ENCODE measurements around the gene TUBA4A.
"Not testable (repeated sequence)": the region's sequence is repeated elsewhere in the genome, so short reads cannot be mapped to it uniquely, and the experiment has no call there.

The TUBA4A gene

GRCh38 chr2:219210886-219211362 lies 42.8 kb downstream of the TUBA4A start:
- no peak for DNase-seq (ENCODE audit: low read depth in 2 of 2)

GRCh38 chr2:219210196-219210885 lies 43.4 kb downstream of the TUBA4A start:
- no peak for DNase-seq (ENCODE audit: low read depth in 2 of 2)

- no peak for DNase-seq (ENCODE audit: low read depth in 2 of 2)
Measured at GRCh38 chr2:219209236-219210195, 44.2 kb downstream of the TUBA4A start.

GRCh38 chr2:219207884-219208740 lies 45.6 kb downstream of the TUBA4A start:
- no peak for DNase-seq (ENCODE audit: low read depth in 2 of 2)

DNA sequence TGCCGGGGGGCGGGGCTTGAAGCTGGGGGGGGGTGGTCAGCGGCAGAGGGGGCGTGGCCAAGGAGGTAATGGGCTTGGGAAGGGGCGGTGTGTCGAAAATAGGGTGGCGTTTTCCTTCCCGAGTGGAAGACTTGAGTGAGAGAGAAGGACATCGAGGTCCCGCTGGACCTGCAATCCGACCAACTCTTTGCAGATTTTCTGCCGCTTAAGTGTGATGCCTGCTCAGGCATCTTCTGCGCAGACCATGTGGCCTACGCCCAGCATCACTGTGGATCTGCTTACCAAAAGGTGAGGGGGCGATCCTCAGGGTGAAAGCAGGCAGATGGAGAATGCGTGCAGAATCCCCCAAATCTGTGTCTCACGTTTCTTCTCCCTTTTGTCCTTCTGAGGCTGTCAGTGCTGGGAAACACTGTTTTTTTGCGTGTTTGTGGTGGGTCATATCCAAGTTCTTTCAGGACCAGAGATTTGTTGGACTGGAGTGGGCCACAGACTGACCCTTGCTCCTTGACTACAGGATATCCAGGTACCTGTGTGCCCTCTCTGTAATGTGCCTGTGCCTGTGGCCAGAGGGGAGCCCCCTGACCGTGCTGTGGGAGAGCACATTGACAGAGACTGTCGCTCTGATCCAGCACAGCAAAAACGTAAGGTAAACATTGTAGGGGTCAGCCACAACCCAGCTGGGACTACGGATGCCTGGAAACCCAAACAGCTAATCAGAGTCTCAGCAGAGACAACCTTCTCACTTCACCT lies 46.4 kb downstream of the TUBA4A start:
- no peak for DNase-seq (ENCODE audit: low read depth in 2 of 2)

DNA sequence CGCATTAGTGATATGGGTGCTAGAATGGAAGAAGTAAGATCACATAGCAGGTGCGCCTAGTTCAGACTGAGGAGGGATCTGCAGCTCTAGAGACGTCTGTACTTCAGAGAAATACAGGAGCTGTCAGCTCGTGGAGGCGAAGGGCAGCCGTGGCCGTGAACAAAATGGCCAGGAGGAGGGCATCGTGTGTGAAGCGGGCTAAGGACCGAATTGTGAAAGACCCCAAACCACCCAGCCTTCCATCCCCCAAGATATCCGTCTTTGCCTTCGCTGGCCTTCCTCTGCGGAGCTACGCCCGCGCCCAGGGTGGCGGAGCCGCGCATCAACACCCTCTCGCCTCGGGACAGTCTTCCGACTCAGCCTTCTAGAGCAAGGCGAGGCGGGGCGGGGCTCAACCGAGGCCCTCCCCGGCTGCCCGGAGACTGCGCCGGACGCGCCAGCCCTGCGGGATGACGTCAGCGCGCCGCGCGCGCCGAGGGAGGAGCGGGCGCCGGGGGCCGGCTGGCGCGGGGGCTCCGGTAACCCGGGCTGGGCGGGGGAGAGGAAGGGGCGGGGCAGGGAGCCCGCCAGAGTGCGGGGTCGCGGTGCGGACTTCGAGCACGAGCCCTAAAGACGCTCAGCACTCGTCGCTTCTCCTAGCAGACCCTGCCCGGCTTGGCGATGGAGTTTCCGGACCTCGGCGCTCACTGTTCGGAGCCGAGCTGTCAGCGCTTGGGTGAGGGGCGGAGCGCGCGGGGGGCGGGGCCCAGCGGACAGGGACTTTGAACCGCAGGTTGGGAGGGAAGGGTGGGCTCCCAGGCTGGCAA lies 47.2 kb downstream of the TUBA4A start, which contains the start of gene ZFAND2B:
Gene ZFAND2B, plus strand, starts transcription at position 455 of the 806 bp plus-strand sequence. Its CDS starts 206 bp downstream, at position 661.
- peak; percentile 93 to 95 for DNase-seq (ENCODE audit: low read depth in 2 of 2)

DNA sequence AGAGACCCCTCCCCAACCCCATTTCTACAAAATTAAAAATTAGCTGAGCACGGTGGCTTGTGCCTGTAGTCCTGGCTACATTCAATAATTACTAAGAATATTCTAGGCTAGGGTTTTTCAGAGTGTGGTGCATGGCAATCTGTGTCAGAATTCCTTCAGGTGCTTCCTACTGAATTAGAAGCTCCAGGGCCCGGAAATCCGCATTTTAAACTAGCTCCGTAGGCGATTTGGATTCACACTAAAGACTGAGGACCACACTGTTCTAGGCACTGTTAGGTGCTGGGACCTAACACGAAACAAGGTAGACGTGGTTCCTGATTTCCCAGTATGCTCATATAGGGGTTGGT lies 47.8 kb downstream of the TUBA4A start:
- no peak for DNase-seq (ENCODE audit: low read depth in 2 of 2)

GRCh38 chr2:219205165-219205538 lies 48.6 kb downstream of the TUBA4A start:
- DNase-seq (ENCODE audit: low read depth in 2 of 2) = no peak

DNA sequence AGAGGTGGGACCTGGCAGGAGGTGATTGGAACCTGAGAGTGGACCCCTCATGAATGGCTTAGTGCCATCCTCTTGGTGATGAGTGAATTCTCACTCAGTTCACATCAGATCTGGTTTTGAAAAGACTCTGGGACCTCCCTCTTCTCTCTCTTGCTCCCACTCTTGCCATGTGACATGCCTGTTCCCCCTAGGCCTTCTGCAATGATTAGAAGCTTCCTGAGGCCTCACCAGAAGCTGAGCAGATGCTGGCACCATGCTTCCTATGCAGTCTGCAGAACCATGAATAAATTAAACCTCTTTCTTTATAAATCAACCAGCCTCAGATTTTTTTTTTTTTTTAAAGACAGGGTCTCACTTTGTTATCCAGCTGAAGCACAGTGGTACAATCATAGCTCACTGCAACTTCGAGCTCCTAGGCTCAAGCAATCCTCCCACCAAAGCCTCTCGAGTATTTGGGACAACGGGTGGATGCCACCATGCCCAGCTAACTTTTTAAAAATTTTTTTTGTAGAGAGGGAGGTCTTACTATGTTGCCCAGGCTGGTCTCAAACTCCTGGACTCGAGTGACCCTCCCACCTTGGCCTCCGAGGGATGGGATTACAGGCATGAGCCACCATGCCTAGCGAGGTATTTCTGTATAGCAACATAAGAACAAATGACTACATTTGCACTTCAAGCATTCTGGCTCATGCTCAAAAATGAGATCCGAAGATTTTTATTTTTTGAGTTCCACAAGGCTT lies 49.1 kb downstream of the TUBA4A start:
- no peak for DNase-seq (ENCODE audit: low read depth in 2 of 2)

- DNase-seq (ENCODE audit: low read depth in 2 of 2) = not testable (repeated sequence)
Measured at GRCh38 chr2:219201331-219201730, 52.4 kb downstream of the TUBA4A start.

GRCh38 chr2:219200502-219201326 lies 53.0 kb downstream of the TUBA4A start:
- not testable (repeated sequence) for DNase-seq (ENCODE audit: low read depth in 2 of 2)
